ENCODE measurements around the gene SDC3. TPM values are rescaled to one million over a fixed set of nuclear protein-coding genes. Genes with fewer than 3 reads are reported as not detected.

The SDC3 gene, protein sequence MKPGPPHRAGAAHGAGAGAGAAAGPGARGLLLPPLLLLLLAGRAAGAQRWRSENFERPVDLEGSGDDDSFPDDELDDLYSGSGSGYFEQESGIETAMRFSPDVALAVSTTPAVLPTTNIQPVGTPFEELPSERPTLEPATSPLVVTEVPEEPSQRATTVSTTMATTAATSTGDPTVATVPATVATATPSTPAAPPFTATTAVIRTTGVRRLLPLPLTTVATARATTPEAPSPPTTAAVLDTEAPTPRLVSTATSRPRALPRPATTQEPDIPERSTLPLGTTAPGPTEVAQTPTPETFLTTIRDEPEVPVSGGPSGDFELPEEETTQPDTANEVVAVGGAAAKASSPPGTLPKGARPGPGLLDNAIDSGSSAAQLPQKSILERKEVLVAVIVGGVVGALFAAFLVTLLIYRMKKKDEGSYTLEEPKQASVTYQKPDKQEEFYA
- total RNA-seq (2021) (33.7 and 37.4 TPM in 2 replicates), Bru-seq, nascent RNA (percentile 51 among the genes with signal in this experiment), BruChase-seq, experiment 1, labeled RNA remaining after a 2-hour chase (percentile 52 among the genes with signal in this experiment), BruChase-seq, experiment 2, labeled RNA remaining after a 6-hour chase (percentile 72 among the genes with signal in this experiment)
- long read RNA-seq, full-length matches to known transcripts = 15 of 46 reads
- long read RNA-seq, partial matches to known transcripts = 0 of 46 reads
- long read RNA-seq, other reads (novel, unspliced or antisense) = 31 of 46 reads

DNA sequence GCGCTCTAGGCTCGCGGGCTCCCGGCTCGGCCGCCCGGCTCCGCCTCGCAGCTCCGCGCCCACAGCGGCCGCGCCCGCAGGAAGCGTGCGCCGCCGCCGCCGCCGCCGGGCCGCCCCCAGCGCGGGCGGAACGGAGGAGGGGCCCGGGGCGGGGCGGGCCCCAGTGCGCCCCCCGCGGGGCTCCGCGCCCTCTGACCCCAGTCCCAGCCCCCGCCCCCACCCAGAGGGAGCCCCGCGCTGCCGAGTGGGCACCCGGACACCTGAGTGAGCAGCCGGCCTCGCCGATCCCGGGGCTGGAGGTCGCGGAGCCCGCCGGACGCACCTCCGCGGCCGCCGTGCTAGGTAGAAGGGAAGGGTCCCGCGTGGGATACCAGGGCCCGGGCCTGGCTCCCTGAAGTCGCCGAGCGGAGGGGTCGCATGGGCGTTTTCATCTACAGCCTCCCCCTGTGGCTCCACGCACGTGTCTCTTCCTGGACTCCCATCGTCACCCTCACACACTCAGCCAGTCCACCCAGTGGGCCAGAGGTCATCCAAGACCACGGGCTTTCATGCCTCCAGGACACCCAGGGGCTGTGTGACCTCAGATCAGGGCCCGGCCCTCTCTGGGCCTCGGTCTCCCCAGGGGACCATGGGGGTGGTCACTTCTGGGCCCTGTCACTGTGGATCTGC is at the start of gene SDC3:
SDC3 (minus strand) TSS at position 63 of the 669 bp plus-strand sequence. CDS start 172 bp downstream, outside the sequence.
- no peak for TF ChIP-seq CTCF (conservative IDR thresholded peaks at IDR 0.05)
- no peak for TF ChIP-seq EZH2 (IDR thresholded peaks at IDR 0.05; ENCODE audit: low read depth)
- intact Hi-C loops (cut with micrococcal nuclease; ENCODE audit: unreplicated experiment) = no loop called here
- no peaks in the 10 kb centered on the region for H3K9me2 ChIP-seq (ENCODE audit: insufficient read depth)
- H3K27me3 ChIP-seq (ENCODE audit: insufficient read depth, low read depth) = no peaks in the 10 kb centered on the region
- ChIA-PET CTCF (no interaction called here), POLR2A (ENCODE audit: unreplicated experiment) (no interaction called here)
- H3F3A ChIP-seq (ENCODE audit: insufficient read depth, low read depth) = no peaks in the 10 kb centered on the region
- H3K4me1 ChIP-seq (replicated peaks; ENCODE audit: insufficient read depth) = peaks cover 17% of the 10 kb centered on the region
- H3K4me3 ChIP-seq = peak within 1 kb of the TSS; percentile 49; the same call in 1 of the 2 replicates
- no peaks in the 10 kb centered on the region for H3K36me3 ChIP-seq (ENCODE audit: low read depth)
- BruUV-seq (replicated peaks) = no TSS peak
- H3K9me3 ChIP-seq (ENCODE audit: insufficient read depth, low read depth) = no peaks in the 10 kb centered on the region
- H4K20me1 ChIP-seq (ENCODE audit: insufficient read depth) = no peaks in the 10 kb centered on the region
- DNase-seq = peak in 1 of 2 experiments; percentile 22
- no peaks in the 10 kb centered on the region for H3K79me2 ChIP-seq (ENCODE audit: low read depth)
- peak within 1 kb of the TSS; percentile 37; the same call in 1 of the 2 replicates for H3K27ac ChIP-seq
- H3K4me2 ChIP-seq = peak within 1 kb of the TSS; percentile 60
- H2AFZ ChIP-seq = no peak within 1 kb of the TSS

GRCh38 chr1:30957560-30958222 is 49.1 kb upstream of the SDC3 start:
- H3K36me3 ChIP-seq (ENCODE audit: low read depth) = peaks cover 18% of the 10 kb centered on the region; the same call in 1 of the 2 replicates
- no TSS peak for BruUV-seq (replicated peaks)

More at GRCh38 chr1:30957560-30958222, 49.1 kb upstream of the SDC3 start:
- POLR2A ChIA-PET (ENCODE audit: unreplicated experiment) = interaction anchor here (0.5 kb wide), 1 partner anchor 34 kb away, joined by 3 read pairs; no protein-coding TSS in a partner anchor
- H3K4me1 ChIP-seq (replicated peaks; ENCODE audit: insufficient read depth) = no peaks in the 10 kb centered on the region
- no peak overlapping the region for H3K27ac ChIP-seq
- intact Hi-C loops (cut with micrococcal nuclease; ENCODE audit: unreplicated experiment) = no loop called here
- H3K79me2 ChIP-seq (ENCODE audit: low read depth) = peaks cover 16% of the 10 kb centered on the region
- CTCF ChIA-PET = no interaction called here
- no peaks in the 10 kb centered on the region for H3K27me3 ChIP-seq (ENCODE audit: insufficient read depth, low read depth)
- no peak for DNase-seq
- no peaks in the 10 kb centered on the region for H3K9me2 ChIP-seq (ENCODE audit: insufficient read depth)
- H3K4me3 ChIP-seq = no peak overlapping the region
- no peak overlapping the region for H2AFZ ChIP-seq
- H3K4me2 ChIP-seq = no peak overlapping the region
- H3F3A ChIP-seq (ENCODE audit: insufficient read depth, low read depth) = peaks cover 8% of the 10 kb centered on the region; the same call in 1 of the 2 replicates
- TF ChIP-seq CTCF (conservative IDR thresholded peaks at IDR 0.05) (no peak), EZH2 (IDR thresholded peaks at IDR 0.05; ENCODE audit: low read depth) (no peak)
- H4K20me1 ChIP-seq (ENCODE audit: insufficient read depth) = peaks cover 62% of the 10 kb centered on the region
- H3K9me3 ChIP-seq (ENCODE audit: insufficient read depth, low read depth) = no peaks in the 10 kb centered on the region

Data from PC-9 (cell line).